ENCODE measurements around the gene TNRC6A.
"Not testable (repeated sequence)": the region's sequence is repeated elsewhere in the genome, so short reads cannot be mapped to it uniquely, and the experiment has no call there.

The TNRC6A gene

GRCh38 chr16:24815021-24815420 lies 85.6 kb downstream of the TNRC6A start:
- DNase-seq (ENCODE audit: low read depth in 2 of 2), result no peak

DNA sequence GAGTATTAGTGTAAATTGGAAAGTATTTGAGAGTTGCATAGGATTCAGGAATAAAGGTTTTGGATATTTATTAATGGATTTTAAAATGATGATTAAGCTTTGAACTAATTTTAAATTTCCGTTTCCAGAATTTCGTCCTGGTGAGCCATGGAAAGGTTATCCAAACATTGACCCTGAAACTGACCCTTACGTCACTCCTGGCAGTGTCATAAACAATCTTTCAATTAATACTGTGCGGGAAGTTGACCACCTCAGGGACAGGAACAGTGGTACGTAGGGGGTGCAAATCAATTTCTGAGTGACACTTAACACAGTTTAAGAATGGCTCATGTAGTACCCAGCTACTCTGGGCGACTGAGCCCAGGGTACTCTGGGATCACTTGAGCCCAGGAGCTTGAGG lies 87.2 kb downstream of the TNRC6A start:
- no peak for DNase-seq (ENCODE audit: low read depth in 2 of 2)

DNA sequence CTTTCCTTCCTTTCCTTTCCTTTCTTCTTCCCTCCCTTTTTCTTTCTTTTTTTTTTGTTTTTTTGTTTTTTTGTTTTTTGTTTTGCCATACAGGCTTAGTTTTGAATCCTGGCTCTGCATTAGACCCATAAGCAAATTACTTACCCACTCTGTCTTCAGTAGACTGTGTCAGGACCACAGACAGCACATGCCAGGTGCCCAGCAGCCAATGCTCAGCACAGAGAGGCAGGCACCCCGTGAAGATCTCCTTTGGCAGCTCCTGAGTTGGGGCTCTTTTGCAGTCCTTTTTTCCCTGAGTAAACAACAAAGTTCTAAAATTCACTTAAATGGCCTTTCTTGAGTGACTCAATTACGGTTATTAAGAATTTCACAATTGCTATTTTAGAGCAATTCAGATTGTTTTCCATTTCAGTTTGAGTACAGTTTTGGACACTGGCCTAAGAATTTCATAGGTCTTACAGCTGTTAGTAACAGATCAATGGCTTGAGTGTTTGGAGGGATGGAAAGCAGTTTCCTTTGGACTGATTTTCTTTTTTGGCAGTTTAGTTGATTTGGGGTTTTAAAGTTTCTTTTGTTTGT lies 90.1 kb downstream of the TNRC6A start:
- no peak for DNase-seq (ENCODE audit: low read depth in 2 of 2)

DNA sequence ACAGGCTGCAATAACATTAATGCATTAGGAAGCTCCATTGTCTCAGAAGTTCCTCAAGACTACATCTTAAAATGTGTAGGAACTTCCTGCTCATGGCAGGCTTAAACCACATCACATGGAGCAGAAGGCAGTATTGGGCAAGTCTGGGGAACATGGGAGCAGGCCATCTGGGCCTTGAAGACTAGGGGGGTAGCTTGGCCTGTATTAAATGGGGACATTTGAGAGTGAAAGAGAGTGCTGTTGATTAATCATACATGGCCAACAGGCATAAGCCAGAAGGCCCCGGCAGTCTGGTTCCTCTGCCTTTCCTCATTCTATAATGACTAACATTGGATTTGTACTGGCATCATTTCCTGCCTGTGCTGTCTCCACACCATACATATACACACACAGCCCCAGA lies 91.1 kb downstream of the TNRC6A start:
- DNase-seq (ENCODE audit: low read depth in 2 of 2), result no peak

DNA sequence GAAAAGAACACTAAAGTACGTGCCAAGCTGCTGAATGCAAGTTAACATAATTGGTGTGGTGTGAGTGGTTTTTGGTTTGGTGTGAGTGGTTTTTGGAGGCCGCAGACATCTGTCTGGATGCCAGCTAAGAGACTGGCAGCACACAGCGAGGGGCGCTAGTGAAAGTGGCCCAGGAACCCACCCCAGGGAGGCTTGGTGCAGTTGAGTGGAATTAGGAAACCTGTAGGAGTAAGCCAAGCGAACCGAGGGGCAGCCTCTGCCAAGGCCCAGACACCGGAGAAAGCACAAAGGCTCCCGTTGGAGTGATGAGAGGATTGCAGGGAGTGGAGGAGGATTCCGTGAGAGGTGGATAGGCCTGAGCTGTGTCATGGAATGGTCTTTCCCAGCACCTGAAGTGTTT lies 91.7 kb downstream of the TNRC6A start:
- DNase-seq (ENCODE audit: low read depth in 2 of 2), result no peak

GRCh38 chr16:24822542-24822941 lies 93.1 kb downstream of the TNRC6A start:
- DNase-seq (ENCODE audit: low read depth in 2 of 2), result no peak

DNA sequence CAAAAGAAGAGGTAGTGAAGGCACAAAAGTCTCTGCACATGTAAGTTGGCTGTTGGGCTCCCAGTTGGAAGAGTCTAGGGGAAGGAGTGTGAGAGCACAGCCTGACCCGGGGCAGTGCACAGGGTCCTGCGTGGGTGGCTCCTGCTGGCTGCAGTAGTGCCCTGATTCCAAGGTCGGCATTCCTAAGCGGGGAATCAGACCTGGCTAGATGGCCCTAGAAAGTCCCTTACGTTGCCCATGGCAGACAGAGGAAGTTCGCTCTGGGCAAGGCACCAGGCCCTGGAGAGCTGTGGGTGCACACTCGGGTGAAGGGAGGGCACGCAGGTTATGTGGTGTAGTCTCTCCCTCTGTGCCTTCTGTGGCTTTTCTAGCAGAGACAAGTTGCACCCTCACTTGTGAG lies 93.5 kb downstream of the TNRC6A start:
- no peak for DNase-seq (ENCODE audit: low read depth in 2 of 2)

- no peak for DNase-seq (ENCODE audit: low read depth in 2 of 2)
Measured at GRCh38 chr16:24825696-24826095, 96.2 kb downstream of the TNRC6A start.

- DNase-seq (ENCODE audit: low read depth in 2 of 2), result no peak
Measured at GRCh38 chr16:24826096-24826690, 96.7 kb downstream of the TNRC6A start.

GRCh38 chr16:24826817-24827566 lies 97.5 kb downstream of the TNRC6A start:
- no peak for DNase-seq (ENCODE audit: low read depth in 2 of 2)

GRCh38 chr16:24829153-24829552 lies 99.7 kb downstream of the TNRC6A start:
- DNase-seq (ENCODE audit: low read depth in 2 of 2), result no peak

- no peak for DNase-seq (ENCODE audit: low read depth in 2 of 2)
Measured at GRCh38 chr16:24833352-24833751, 103.9 kb downstream of the TNRC6A start.

- DNase-seq (ENCODE audit: low read depth in 2 of 2), result no peak
Measured at GRCh38 chr16:24834459-24835335, 105.2 kb downstream of the TNRC6A start.

- no peak for DNase-seq (ENCODE audit: low read depth in 2 of 2)
Measured at GRCh38 chr16:24836836-24837235, 107.4 kb downstream of the TNRC6A start.

GRCh38 chr16:24837969-24838368 lies 108.5 kb downstream of the TNRC6A start:
- no peak for DNase-seq (ENCODE audit: low read depth in 2 of 2)

GRCh38 chr16:24838554-24839266 lies 109.3 kb downstream of the TNRC6A start:
- no peak for DNase-seq (ENCODE audit: low read depth in 2 of 2)

- DNase-seq (ENCODE audit: low read depth in 2 of 2), result no peak
Measured at GRCh38 chr16:24839347-24839972, 110.0 kb downstream of the TNRC6A start.

GRCh38 chr16:24841291-24841690 lies 111.8 kb downstream of the TNRC6A start:
- no peak for DNase-seq (ENCODE audit: low read depth in 2 of 2)

DNA sequence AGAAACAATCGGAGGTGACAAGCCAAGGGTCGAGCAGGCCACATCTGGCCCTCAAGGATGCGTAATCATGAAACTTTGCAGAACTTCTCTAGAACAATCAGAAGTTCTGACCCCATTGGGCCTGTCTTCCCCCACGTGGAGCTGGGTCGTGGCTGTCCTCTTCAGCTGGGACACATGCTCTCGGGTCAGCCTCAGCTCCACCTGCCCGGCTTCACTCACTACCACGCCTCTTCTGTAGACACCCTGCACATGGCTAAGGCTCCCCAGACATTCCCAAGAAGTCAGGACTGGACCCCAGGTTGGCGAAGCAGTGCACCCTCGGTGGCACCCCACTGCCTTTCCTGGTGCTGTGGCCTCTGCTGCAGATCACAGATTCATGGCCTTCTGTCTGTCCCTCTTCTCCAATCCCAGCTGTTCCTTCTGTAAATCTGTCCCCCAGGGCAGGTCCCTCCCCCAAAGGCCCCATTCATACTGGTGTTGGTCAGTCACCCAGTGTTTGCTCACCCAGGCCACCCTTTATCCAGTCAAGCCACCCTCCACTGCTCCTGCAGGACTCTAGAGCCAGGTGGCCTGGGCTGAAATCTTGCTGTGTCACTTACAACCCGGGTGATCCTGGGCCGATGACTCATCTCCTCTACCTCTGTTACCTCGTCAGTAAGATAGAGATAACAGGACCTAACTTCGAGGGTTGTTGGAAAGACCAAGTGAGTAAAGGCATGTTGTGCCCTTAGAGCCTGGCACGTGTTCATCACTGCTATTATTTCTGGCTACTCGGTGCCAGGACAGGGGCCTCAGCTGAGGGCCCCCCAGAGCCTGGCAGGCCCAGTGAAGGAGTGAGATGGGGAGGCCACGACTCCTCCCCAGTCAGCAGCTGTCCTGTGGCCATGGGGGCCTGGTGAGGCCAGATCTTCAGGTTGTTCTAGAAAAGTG lies 114.9 kb downstream of the TNRC6A start:
- no peak for DNase-seq (ENCODE audit: low read depth in 2 of 2)

DNA sequence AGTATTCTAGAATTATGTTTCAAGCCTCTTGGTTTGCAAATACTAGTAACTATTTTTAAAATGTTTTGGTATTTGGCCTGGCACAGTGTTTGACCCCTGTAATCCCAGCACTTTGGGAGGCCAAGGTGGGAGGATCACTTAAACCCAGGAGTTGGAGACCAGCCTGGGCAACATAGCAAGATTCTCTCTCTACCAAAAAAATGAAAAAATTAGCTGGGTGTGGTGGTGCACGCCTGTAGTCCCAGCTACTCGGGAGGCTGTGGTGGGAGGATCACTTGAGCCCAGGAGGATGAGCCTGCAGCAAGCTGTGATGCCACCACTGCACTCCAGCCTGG lies 115.5 kb downstream of the TNRC6A start:
- not testable (repeated sequence) for DNase-seq (ENCODE audit: low read depth in 2 of 2)
